Spleen (tissue), 7 donors: ENCODE measurements around the gene JAKMIP1.

Experiments used
- CTCF ChIP-seq, 11 experiments: fragments of 200-600 bp in 7 of 11; fragments of 450-650 bp in 4 of 11; sonication (generic) in 4 of 11; IDR thresholded peaks in 8 of 11; conservative IDR thresholded peaks in 3 of 11; 1 replicate in 7 of 11; 2 replicates in 4 of 11; pipeline versions ENCODE4 v1.4.0 to v1.8.0; 2016 to 2021; ENCODE audit warnings: antibody characterized with exemption in 11 of 11, inconsistent platforms in 4 of 11, mild to moderate bottlenecking in 1 of 11
- POLR2AphosphoS5 ChIP-seq, 3 donors: sonication (generic); formaldehyde crosslinking; IDR thresholded peaks; one replicate each; pipeline ENCODE4 v1.5.1; 2017; ENCODE audit warnings: antibody characterized with exemption in 3 of 3
- donor health status: DM: no; HTN: no; CAD: no; lungs with moderate emphysema.
- donor health status: DM: no; HTN: no; CAD: no.
- donor health status: DM: no; HTN: no; CAD: no.

GRCh38 chr4:6104541-6105130 lies 95.7 kb downstream of the JAKMIP1 start:
- no peak for TF ChIP-seq CTCF (IDR thresholded peaks at IDR 0.05 in 8 of 11, conservative IDR thresholded peaks at IDR 0.05 in 3 of 11)
- no peak for TF ChIP-seq POLR2AphosphoS5 (IDR thresholded peaks at IDR 0.05)
